Left lung (tissue), 10 donors: Measurements from ENCODE around the gene HACD3. TPM values are rescaled to one million over a fixed set of nuclear protein-coding genes. Genes with fewer than 3 reads are reported as not detected.

Experiments
- ATAC-seq: fragments of 200-7000 bp; cut with Tn5 transposase; one replicate; pipeline ENCODE4 v1.9.1; 2020; ENCODE audit warnings: moderate library complexity
- DNase-seq, 4 donors: peaks; one replicate each; pipeline ENCODE4 v3.0.0-alpha.2; 2013 to 2020
- H3K27ac ChIP-seq, 2 donors: fragments of 200-600 bp; sonication (generic) in 1 of 2; one replicate each; pipeline versions ENCODE4 v1.5.0 to v1.8.0; 2020 to 2021
- H3K27me3 ChIP-seq, 2 donors: fragments of 200-600 bp; sonication (generic) in 1 of 2; one replicate each; pipeline versions ENCODE4 v1.5.0 to v1.8.0; 2020 to 2021
- H3K36me3 ChIP-seq, 2 donors: fragments of 200-600 bp; sonication (generic) in 1 of 2; one replicate each; pipeline versions ENCODE4 v1.5.0 to v1.8.0; 2020 to 2021
- H3K4me1 ChIP-seq, 2 donors: fragments of 200-600 bp; one replicate each; pipeline ENCODE4 v1.8.0; 2021
- H3K4me3 ChIP-seq, 2 donors: fragments of 200-600 bp; sonication (generic) in 1 of 2; one replicate each; pipeline versions ENCODE4 v1.5.0 to v1.8.0; 2020 to 2021; ENCODE audit warnings: mild to moderate bottlenecking in 1 of 2
- H3K9me3 ChIP-seq, 2 donors: fragments of 200-600 bp; sonication (generic) in 1 of 2; one replicate each; pipeline versions ENCODE4 v1.5.0 to v1.8.0; 2020 to 2021
- intact Hi-C, 2 donors: fragments of 100-400 bp; cut with DNase I; formaldehyde crosslinking; loops; one replicate each; pipeline versions ENCODE4 v1.11.2 to v1.14.2; 2022
- polyA plus RNA-seq, 6 donors: library from polyadenylated mRNA; unstranded; fragments of 120-200 nt; gene quantifications; one replicate each; pipeline ENCODE4 v1.2.1, GENCODE V29; 2013; ENCODE audit not compliant: insufficient read length in 6 of 6
- total RNA-seq, 2 donors: library from RNA; stranded (reverse); fragmentation: NEBNext Ultra II Directional; extraction: Animal tissue kit (Norgen Biotek cat#: 25700); gene quantifications; one replicate each; pipeline ENCODE4 v1.2.1, GENCODE V29; 2021
- TF ChIP-seq, protein P1 (sequence below), 2 donors: fragments of 200-600 bp; sonication (generic) in 1 of 2; IDR thresholded peaks; one replicate each; pipeline versions ENCODE4 v1.5.0 to v1.8.0; 2021; ENCODE audit warnings: antibody characterized with exemption in 2 of 2
- donor health status: DM: no; HTN: yes; CAD: no.
- donor health status: DM: no; HTN: no; CAD: no.

The HACD3 gene
- total and polyA plus RNA-seq, 8 donors, result 51.1 to 191 (median 159) TPM

- H3K27me3 ChIP-seq, result no peaks in the 10 kb centered on the region
- intact Hi-C loops, result no loop called here
- no peak for ATAC-seq
- no peaks in the 10 kb centered on the region for H3K4me1 ChIP-seq
- H3K36me3 ChIP-seq, result peaks cover 0 to 42% of the 10 kb centered on the region in 2 donors
- no peak overlapping the region for H3K27ac ChIP-seq
- no peak overlapping the region for H3K4me3 ChIP-seq
- DNase-seq, result no peak
- TF ChIP-seq, protein P1, sequence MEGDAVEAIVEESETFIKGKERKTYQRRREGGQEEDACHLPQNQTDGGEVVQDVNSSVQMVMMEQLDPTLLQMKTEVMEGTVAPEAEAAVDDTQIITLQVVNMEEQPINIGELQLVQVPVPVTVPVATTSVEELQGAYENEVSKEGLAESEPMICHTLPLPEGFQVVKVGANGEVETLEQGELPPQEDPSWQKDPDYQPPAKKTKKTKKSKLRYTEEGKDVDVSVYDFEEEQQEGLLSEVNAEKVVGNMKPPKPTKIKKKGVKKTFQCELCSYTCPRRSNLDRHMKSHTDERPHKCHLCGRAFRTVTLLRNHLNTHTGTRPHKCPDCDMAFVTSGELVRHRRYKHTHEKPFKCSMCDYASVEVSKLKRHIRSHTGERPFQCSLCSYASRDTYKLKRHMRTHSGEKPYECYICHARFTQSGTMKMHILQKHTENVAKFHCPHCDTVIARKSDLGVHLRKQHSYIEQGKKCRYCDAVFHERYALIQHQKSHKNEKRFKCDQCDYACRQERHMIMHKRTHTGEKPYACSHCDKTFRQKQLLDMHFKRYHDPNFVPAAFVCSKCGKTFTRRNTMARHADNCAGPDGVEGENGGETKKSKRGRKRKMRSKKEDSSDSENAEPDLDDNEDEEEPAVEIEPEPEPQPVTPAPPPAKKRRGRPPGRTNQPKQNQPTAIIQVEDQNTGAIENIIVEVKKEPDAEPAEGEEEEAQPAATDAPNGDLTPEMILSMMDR (IDR thresholded peaks at IDR 0.05), result no peak
- H3K9me3 ChIP-seq, result no peaks in the 10 kb centered on the region
Measured at GRCh38 chr15:65561934-65562333, 31.7 kb downstream of the HACD3 start.

GRCh38 chr15:65569728-65570127 is 39.5 kb downstream of the HACD3 start:
- H3K9me3 ChIP-seq, result no peaks in the 10 kb centered on the region
- DNase-seq (no peak), ATAC-seq (no peak)
- TF ChIP-seq, protein P1 (IDR thresholded peaks at IDR 0.05), result no peak
- H3K4me3 ChIP-seq, result no peak overlapping the region
- H3K27ac ChIP-seq, result no peak overlapping the region
- intact Hi-C loops, result no loop called here
- H3K36me3 ChIP-seq, result peaks cover 0 to 74% of the 10 kb centered on the region in 2 donors
- H3K4me1 ChIP-seq, result no peaks in the 10 kb centered on the region
- H3K27me3 ChIP-seq, result no peaks in the 10 kb centered on the region

DNA sequence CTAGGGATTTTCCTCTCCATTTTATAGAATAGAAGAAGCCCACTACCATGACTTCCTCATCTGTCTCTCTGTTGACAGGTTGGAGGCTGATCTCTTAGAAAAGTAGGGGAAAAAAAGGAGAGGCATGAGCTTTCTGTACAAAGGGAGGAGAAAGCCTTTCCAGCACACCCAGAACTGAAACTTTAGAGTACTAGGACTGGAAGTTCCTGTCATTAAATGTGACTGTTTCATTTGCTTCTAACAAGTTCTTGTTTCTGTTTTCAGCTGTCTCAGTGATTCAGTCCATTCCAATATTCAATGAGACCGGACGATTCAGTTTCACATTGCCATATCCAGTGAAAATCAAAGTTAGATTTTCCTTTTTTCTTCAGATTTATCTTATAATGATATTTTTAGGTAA is 41.7 kb downstream of the HACD3 start:
- TF ChIP-seq, protein P1 (IDR thresholded peaks at IDR 0.05), result no peak
- DNase-seq (no peak), ATAC-seq (no peak)
- H3K9me3 ChIP-seq, result no peaks in the 10 kb centered on the region
- H3K27me3 ChIP-seq, result no peaks in the 10 kb centered on the region
- H3K4me1 ChIP-seq, result no peaks in the 10 kb centered on the region
- H3K36me3 ChIP-seq, result peaks cover 0 to 65% of the 10 kb centered on the region in 2 donors
- no peak overlapping the region for H3K27ac ChIP-seq
- H3K4me3 ChIP-seq, result no peak overlapping the region
- intact Hi-C loops, result no loop called here

- H3K4me1 ChIP-seq, result no peaks in the 10 kb centered on the region
- no peak overlapping the region for H3K4me3 ChIP-seq
- ATAC-seq, result peak; percentile 79
- H3K27ac ChIP-seq, result no peak overlapping the region
- DNase-seq, result no peak
- TF ChIP-seq, protein P1 (IDR thresholded peaks at IDR 0.05), result no peak
- no peaks in the 10 kb centered on the region for H3K9me3 ChIP-seq
- no peaks in the 10 kb centered on the region for H3K27me3 ChIP-seq
- peaks cover 0 to 65% of the 10 kb centered on the region in 2 donors for H3K36me3 ChIP-seq
- intact Hi-C loops, result no loop called here
Measured at GRCh38 chr15:65576664-65577063, 46.4 kb downstream of the HACD3 start.

- Histone ChIP-seq H3K4me1 (no peaks in the 10 kb centered on the region), H3K36me3 (peaks cover 0 to 65% of the 10 kb centered on the region in 2 donors), H3K9me3 (no peaks in the 10 kb centered on the region), H3K27ac (peak overlapping the region in 1 of 2 donors; percentile 0), H3K27me3 (no peaks in the 10 kb centered on the region), H3K4me3 (no peak overlapping the region)
- intact Hi-C loops, result no loop called here
- ATAC-seq (peak; percentile 44), DNase-seq (no peak)
- TF ChIP-seq, protein P1 (IDR thresholded peaks at IDR 0.05), result no peak
Measured at GRCh38 chr15:65577129-65577996, 47.1 kb downstream of the HACD3 start.
